Peyer's patch (tissue), 4 donors: ENCODE results near the gene DCHS1. TPM values are rescaled to one million over a fixed set of nuclear protein-coding genes. Genes with fewer than 3 reads are reported as not detected.
A peak's percentile ranks its signal among the peaks of the same experiment; 100 is the strongest.

Experiments used
- DNase-seq, 3 donors: peaks; one replicate each; pipeline ENCODE4 v3.0.0-alpha.2; 2017 to 2019
- H3K27ac ChIP-seq, 4 donors: fragments of 200-600 bp; sonication (generic); one replicate each; pipeline ENCODE4 v1.5.1; 2016 to 2019
- H3K27me3 ChIP-seq, 2 donors: fragments of 200-600 bp; sonication (generic); one replicate each; pipeline ENCODE4 v1.5.1; 2019
- H3K36me3 ChIP-seq, 3 donors: fragments of 200-600 bp; sonication (generic); one replicate each; pipeline ENCODE4 v1.5.1; 2016 to 2019
- H3K4me1 ChIP-seq, 4 donors: fragments of 200-600 bp; sonication (generic); one replicate each; pipeline ENCODE4 v1.5.1; 2016 to 2019
- H3K4me3 ChIP-seq, 4 donors: fragments of 200-600 bp; sonication (generic); 1 replicate in 3 of 4; 2 replicates in 1 of 4; pipeline ENCODE4 v1.5.1; 2016 to 2019; ENCODE audit warnings: mild to moderate bottlenecking in 1 of 4
- H3K9me3 ChIP-seq, 4 donors: fragments of 200-600 bp; sonication (generic); one replicate each; pipeline ENCODE4 v1.5.1; 2016 to 2019; ENCODE audit warnings: mild to moderate bottlenecking in 1 of 4
- CTCF ChIP-seq, 6 experiments: fragments of 450-650 bp in 4 of 6; fragments of 200-600 bp in 2 of 6; sonication (generic) in 1 of 6; IDR thresholded peaks; one replicate each; pipeline ENCODE4 v1.5.1; 2017 to 2019; ENCODE audit warnings: antibody characterized with exemption in 6 of 6, mild to moderate bottlenecking in 3 of 6, moderate library complexity in 1 of 6
- POLR2A ChIP-seq, 2 donors: fragments of 450-650 bp; IDR thresholded peaks; one replicate each; pipeline ENCODE4 v1.5.1; 2017; ENCODE audit warnings: antibody characterized with exemption in 2 of 2, mild to moderate bottlenecking in 2 of 2, moderate library complexity in 2 of 2
- total RNA-seq, 4 donors: library from RNA; depleted of rRNA; stranded (reverse); fragments of >200 nt; gene quantifications; one replicate each; pipeline ENCODE4 v1.1.0, GENCODE V29; 2016

The DCHS1 gene
- total RNA-seq, 4 donors from 2014 or later: 2.8 to 12.4 (median 9.7) TPM

GRCh38 chr11:6576471-6577373, 78.9 kb downstream of the DCHS1 start:
- no peaks in the 10 kb centered on the region for H3K27me3 ChIP-seq
- no peaks in the 10 kb centered on the region for H3K9me3 ChIP-seq
- H3K4me1 ChIP-seq: no peaks in the 10 kb centered on the region
- H3K36me3 ChIP-seq: peaks cover 0 to 4% (median 0%) of the 10 kb centered on the region in 3 donors
- no peak for TF ChIP-seq CTCF (IDR thresholded peaks at IDR 0.05)
- no peak for TF ChIP-seq POLR2A (IDR thresholded peaks at IDR 0.05)
- no peak for DNase-seq
- peak overlapping the region in 2 of 4 donors; percentile 23 to 32 for H3K27ac ChIP-seq
- no peak overlapping the region for H3K4me3 ChIP-seq

DNA sequence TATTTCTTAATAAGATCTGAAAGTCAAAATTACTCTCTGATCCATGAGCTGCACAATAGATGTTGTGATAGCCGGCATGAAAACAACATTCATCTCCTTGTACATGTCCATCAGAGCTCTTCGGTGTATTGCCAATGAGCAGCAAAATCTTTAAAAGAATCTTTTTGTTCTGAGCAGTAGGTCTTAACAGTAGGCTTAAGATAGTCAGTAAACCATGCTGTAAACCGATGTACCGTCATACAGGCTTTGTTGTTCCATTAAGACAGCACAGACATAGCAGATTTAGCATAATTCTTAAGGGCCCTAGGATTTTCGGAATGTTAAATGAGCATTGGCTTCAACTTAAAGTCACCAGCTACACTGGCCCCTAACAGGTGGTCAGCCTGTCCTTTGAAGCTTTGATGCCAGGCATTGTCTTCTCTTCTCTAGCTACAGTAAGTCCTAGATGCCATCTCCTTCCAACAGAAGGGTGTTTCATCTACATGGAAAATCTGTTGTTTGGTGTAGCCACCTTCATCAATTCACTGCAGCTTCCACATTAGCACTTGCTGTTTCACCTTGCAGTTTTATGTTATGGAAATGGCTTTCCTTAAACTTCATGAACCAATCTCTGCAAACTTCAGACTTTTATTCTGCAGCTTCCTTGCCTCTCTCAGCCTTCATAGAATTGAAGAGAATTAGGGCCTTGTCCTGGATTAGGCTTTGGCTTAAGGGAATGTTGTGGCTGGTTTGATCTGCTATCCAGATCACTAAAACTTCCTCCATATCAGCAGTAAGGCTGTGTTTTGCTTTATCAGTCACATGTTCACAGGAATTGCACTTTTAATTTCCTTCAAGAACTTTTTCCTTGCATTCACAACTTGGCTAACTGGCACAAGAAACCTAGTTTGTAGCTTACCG, 80.5 kb downstream of the DCHS1 start:
- Histone ChIP-seq H3K27me3 (no peaks in the 10 kb centered on the region), H3K36me3 (no peaks in the 10 kb centered on the region), H3K27ac (no peak overlapping the region), H3K9me3 (no peaks in the 10 kb centered on the region), H3K4me3 (no peak overlapping the region), H3K4me1 (no peaks in the 10 kb centered on the region)
- no peak for TF ChIP-seq POLR2A (IDR thresholded peaks at IDR 0.05)
- TF ChIP-seq CTCF (IDR thresholded peaks at IDR 0.05): no peak
- DNase-seq: no peak

GRCh38 chr11:6572215-6572614, 83.4 kb downstream of the DCHS1 start:
- TF ChIP-seq CTCF (IDR thresholded peaks at IDR 0.05): no peak
- TF ChIP-seq POLR2A (IDR thresholded peaks at IDR 0.05): no peak
- no peak for DNase-seq
- no peaks in the 10 kb centered on the region for H3K27me3 ChIP-seq
- H3K4me3 ChIP-seq: no peak overlapping the region
- no peaks in the 10 kb centered on the region for H3K9me3 ChIP-seq
- H3K27ac ChIP-seq: no peak overlapping the region
- no peaks in the 10 kb centered on the region for H3K4me1 ChIP-seq
- no peaks in the 10 kb centered on the region for H3K36me3 ChIP-seq

GRCh38 chr11:6571434-6572008, 84.1 kb downstream of the DCHS1 start:
- no peak for DNase-seq
- no peak for TF ChIP-seq POLR2A (IDR thresholded peaks at IDR 0.05)
- TF ChIP-seq CTCF (IDR thresholded peaks at IDR 0.05): no peak
- no peaks in the 10 kb centered on the region for H3K9me3 ChIP-seq
- no peaks in the 10 kb centered on the region for H3K4me1 ChIP-seq
- H3K27me3 ChIP-seq: no peaks in the 10 kb centered on the region
- H3K4me3 ChIP-seq: no peak overlapping the region
- no peaks in the 10 kb centered on the region for H3K36me3 ChIP-seq
- H3K27ac ChIP-seq: no peak overlapping the region

Other genes with a start within 250 kb of the DCHS1 start
- 10 to 100 TPM in 3 of 4 donors, 1 to 10 TPM in 1; 9.8 to 31.4 (median 15.0) TPM for gene APBB1, start 236.7 kb downstream of the DCHS1 start, total RNA-seq
- gene HPX, start 214.8 kb downstream of the DCHS1 start, total RNA-seq: 10 to 100 TPM in 1 of 4 donors, 1 to 10 TPM in 2, not detected in 1; 2.2 to 10.1 (median 5.3) TPM
- gene TRIM3, start 181.9 kb downstream of the DCHS1 start, total RNA-seq: 100 to 1,000 TPM in 3 of 4 donors, 10 to 100 TPM in 1; 21.5 to 159 (median 123) TPM
- gene ARFIP2, start 174.5 kb downstream of the DCHS1 start, total RNA-seq: 100 to 1,000 TPM; 104 to 140 (median 133) TPM
- gene TIMM10B, start 174.3 kb downstream of the DCHS1 start, total RNA-seq: 10 to 100 TPM; 57.1 to 73.3 (median 66.6) TPM
- gene DNHD1, start 158.5 kb downstream of the DCHS1 start, total RNA-seq: 10 to 100 TPM; 23.5 to 64.4 (median 52.0) TPM
- gene RRP8, start 52.2 kb downstream of the DCHS1 start, total RNA-seq: 10 to 100 TPM; 11.4 to 28.9 (median 17.5) TPM
- gene ILK, start 52.0 kb downstream of the DCHS1 start, total RNA-seq: 100 to 1,000 TPM in 2 of 4 donors, 10 to 100 TPM in 2; 81.1 to 121 (median 97.3) TPM
- 10 to 100 TPM; 55.9 to 90.8 (median 74.5) TPM for gene TAF10, start 43.6 kb downstream of the DCHS1 start, total RNA-seq
- gene TPP1, start 36.4 kb downstream of the DCHS1 start, total RNA-seq: 100 to 1,000 TPM in 3 of 4 donors, 10 to 100 TPM in 1; 79.2 to 232 (median 134) TPM
- 10 to 100 TPM in 3 of 4 donors, 1 to 10 TPM in 1; 6.1 to 20.8 (median 16.6) TPM for gene MRPL17, start 27.5 kb upstream of the DCHS1 start, total RNA-seq
- gene OR2AG2, start 116.2 kb upstream of the DCHS1 start, total RNA-seq: 1 to 10 TPM in 1 of 4 donors, under 1 TPM in 2, not detected in 1; 0.18 to 1.2 (median 0.85) TPM
- gene OR2AG1, start 127.2 kb upstream of the DCHS1 start, total RNA-seq: not detected
- gene OR6A2, start 143.9 kb upstream of the DCHS1 start, total RNA-seq: under 1 TPM in 2 of 4 donors, not detected in 2; 0.40 to 0.70 TPM
- gene OR10A5, start 189.9 kb upstream of the DCHS1 start, total RNA-seq: not detected
- not detected for gene OR10A2, start 207.2 kb upstream of the DCHS1 start, total RNA-seq
- gene OR10A4, start 220.8 kb upstream of the DCHS1 start, total RNA-seq: not detected
- gene OR2D2, start 236.7 kb upstream of the DCHS1 start, total RNA-seq: 1 to 10 TPM in 1 of 4 donors, under 1 TPM in 1, not detected in 2; 0.80 to 2.0 TPM